K562 (cell line): ENCODE results near the gene PIP5KL1. TPM values are rescaled to one million over a fixed set of nuclear protein-coding genes. Genes with fewer than 3 reads are reported as not detected.
A peak's percentile ranks its signal among the peaks of the same experiment; 100 is the strongest.

ENCODE experiments used
- ARHGAP35 ChIP-seq: fragments of 450-650 bp; IDR thresholded peaks from 2 replicates; pipeline ENCODE4 v1.6.1; 2018; ENCODE audit not compliant: partially characterized antibody
- CAMTA2 ChIP-seq: fragments of 250-450 bp; sonication (Bioruptor Pico); conservative IDR thresholded peaks from 2 replicates; pipeline ENCODE4 v1.5.1; 2022
- CHD1 ChIP-seq: fragments of 200-600 bp; sonication (generic); IDR thresholded peaks from one replicate; pipeline ENCODE4 v1.6.1; 2012; ENCODE audit warnings: mild to moderate bottlenecking, moderate library complexity, low read length, inconsistent platforms
- DMBX1 ChIP-seq: fragments of 250-450 bp; sonication (Bioruptor Pico); IDR thresholded peaks from 2 replicates; pipeline ENCODE4 v1.8.0; 2022; ENCODE audit warnings: inconsistent platforms, mild to moderate bottlenecking, moderate library complexity, borderline replicate concordance
- ELK1 ChIP-seq: sonication (generic); formaldehyde crosslinking; IDR thresholded peaks from 2 replicates; pipeline ENCODE4 v1.8.1; 2022; ENCODE audit warnings: missing genetic modification reagents
- GTF2E2 ChIP-seq: fragments of 200-800 bp; sonication (Bioruptor generic); IDR thresholded peaks from 2 replicates; pipeline ENCODE4 v1.6.1; 2016; ENCODE audit warnings: missing genetic modification characterization, missing compliant biosample characterization
- HBP1 ChIP-seq: fragments of 450-650 bp; formaldehyde crosslinking; IDR thresholded peaks from 2 replicates; pipeline ENCODE4 v1.4.0; 2022; ENCODE audit warnings: missing genetic modification characterization
- HMG20A ChIP-seq: fragments of 450-650 bp; formaldehyde crosslinking; conservative IDR thresholded peaks from 2 replicates; pipeline ENCODE4 v1.4.0; 2020; ENCODE audit warnings: mild to moderate bottlenecking, mixed read lengths
- LEF1 ChIP-seq: fragments of 450-650 bp; IDR thresholded peaks from 2 replicates; pipeline ENCODE4 v1.6.1; 2016; ENCODE audit warnings: mild to moderate bottlenecking
- MLX ChIP-seq, 2 experiments: fragments of 450-650 bp in 1 of 2; sonication (generic) in 1 of 2; formaldehyde crosslinking; conservative IDR thresholded peaks; 2 replicates each; pipeline versions ENCODE4 v1.4.0 to v1.8.1; 2020 to 2022; ENCODE audit warnings: mild to moderate bottlenecking in 1 of 2, missing genetic modification reagents in 1 of 2
- NFIC ChIP-seq: fragments of 450-650 bp; IDR thresholded peaks from 2 replicates; pipeline ENCODE4 v1.6.1; 2017; ENCODE audit warnings: mild to moderate bottlenecking, inconsistent platforms
- NR2F6 ChIP-seq: fragments of 450-650 bp; formaldehyde crosslinking; IDR thresholded peaks from 2 replicates; pipeline ENCODE4 v1.4.0; 2020; ENCODE audit warnings: mild to moderate bottlenecking
- PATZ1 ChIP-seq: fragments of 250-450 bp; sonication (Bioruptor Pico); IDR thresholded peaks from 2 replicates; pipeline ENCODE4 v1.5.0; 2020; ENCODE audit warnings: mild to moderate bottlenecking, borderline replicate concordance
- PHF21A ChIP-seq: fragments of 450-650 bp; IDR thresholded peaks from 2 replicates; pipeline ENCODE4 v1.6.1; 2017; ENCODE audit warnings: low read depth, borderline replicate concordance
- TCFL5 ChIP-seq: fragments of 250-450 bp; sonication (Bioruptor Pico); conservative IDR thresholded peaks from 2 replicates; pipeline ENCODE4 v1.6.1; 2021; ENCODE audit warnings: mild to moderate bottlenecking, moderate library complexity, matching md5 sums
- TEAD2 ChIP-seq: fragments of 450-650 bp; IDR thresholded peaks from 2 replicates; pipeline ENCODE4 v1.6.1; 2016; ENCODE audit warnings: missing genetic modification characterization, control low read depth, missing compliant biosample characterization
- ZNF263 ChIP-seq: sonication (generic); formaldehyde crosslinking; IDR thresholded peaks from 2 replicates; pipeline ENCODE4 v1.8.0; 2022; ENCODE audit warnings: mild to moderate bottlenecking, missing genetic modification reagents, borderline replicate concordance
- ZNF311 ChIP-seq: fragments of 250-450 bp; sonication (Bioruptor Pico); IDR thresholded peaks from 2 replicates; pipeline ENCODE4 v1.4.0; 2020; ENCODE audit warnings: mild to moderate bottlenecking, moderate library complexity
- ZNF449 ChIP-seq: fragments of 250-450 bp; sonication (Bioruptor Pico); IDR thresholded peaks from 2 replicates; pipeline ENCODE4 v1.8.0; 2022; ENCODE audit warnings: moderate library complexity, mild to moderate bottlenecking, inconsistent platforms
- ZNF511 ChIP-seq: sonication (generic); formaldehyde crosslinking; IDR thresholded peaks from 2 replicates; pipeline ENCODE4 v1.8.0; 2022; ENCODE audit warnings: mild to moderate bottlenecking, missing genetic modification reagents
- polyA plus RNA-seq, 8 experiments: library from polyadenylated mRNA; depleted of rRNA in 4 of 8; stranded (reverse) in 5 of 8; unstranded in 3 of 8; fragments of >200 nt; fragmentation: Nextera tagmentation in 2 of 8; fragmentation: Illumina TruSeq in 1 of 8; extraction: Ambion mirVana in 2 of 8; extraction: Trizol in 1 of 8; gene quantifications; 2 replicates each; pipeline versions ENCODE4 v1.2.1 to v1.2.3, GENCODE V29; 2011 to 2014; ENCODE audit warnings: inconsistent platforms in 1 of 8, missing spikeins in 1 of 8
- total RNA-seq, 7 experiments: library from RNA; depleted of rRNA in 6 of 7; stranded (reverse); fragments of >200 nt in 6 of 7; fragmentation: Illumina TruSeq in 2 of 7; extraction: Trizol in 2 of 7; gene quantifications; 2 replicates each; pipeline versions ENCODE4 v1.2.1 to v1.2.3, GENCODE V29; 2011 to 2021; ENCODE audit warnings: low replicate concordance in 1 of 7

Gene PIP5KL1
- total and polyA plus RNA-seq, 9 of the 15 experiments (the other 6 are each of a cell fraction or from before 2014, with no cell fraction given): 0.18 to 4.8 (median 1.2) TPM

- TF ChIP-seq PATZ1 (no peak), ZNF449 (CRISPR knock-in tag) (no peak), CHD1 (peak; percentile 40), ZNF311 (CRISPR knock-in tag) (no peak), HMG20A (CRISPR knock-in tag) (no peak), LEF1 (no peak), ZNF263 (CRISPR knock-in tag) (0 out of 2 replicates have a peak, but pooled peaks have one; percentile 18), ELK1 (CRISPR knock-in tag) (no peak), NFIC (no peak), GTF2E2 (tag) (no peak), DMBX1 (CRISPR knock-in tag) (no peak), NR2F6 (CRISPR knock-in tag) (no peak), ZNF511 (CRISPR knock-in tag) (peak; percentile 57; the same call in 1 of the 2 replicates), MLX (CRISPR knock-in tag; conservative IDR thresholded peaks at IDR 0.05) (no peak), PHF21A (no peak), TCFL5 (no peak), ARHGAP35 (no peak), HBP1 (CRISPR knock-in tag) (no peak), CAMTA2 (CRISPR knock-in tag) (no peak), TEAD2 (no peak)
Measured at GRCh38 chr9:127915801-127916719, 14.5 kb downstream of the PIP5KL1 start (continued).
